Small intestine (tissue), 16 donors: Measurements from ENCODE around the gene HEATR1. TPM values are rescaled to one million over a fixed set of nuclear protein-coding genes. Genes with fewer than 3 reads are reported as not detected.

Experiments
- DNase-seq, 2 donors: peaks; one replicate each; pipeline versions ENCODE4 v3.0.0 to v3.0.0-alpha.2; 2013
- FAIRE-seq: peaks from 2 replicates; lab custom pipeline; 2012; peaks lifted over from hg19 to GRCh38; lab: Jason Lieb, UNC
- H3K27ac ChIP-seq, 3 donors: one replicate each; pipeline ENCODE4 v1.5.1; 2013; ENCODE audit warnings: low read length in 2 of 3, mild to moderate bottlenecking in 2 of 3, control low read depth in 1 of 3, inconsistent platforms in 1 of 3, low read depth in 1 of 3, moderate library complexity in 1 of 3
- H3K27me3 ChIP-seq, 3 donors: one replicate each; pipeline ENCODE4 v1.6.1; 2013; ENCODE audit warnings: low read length in 3 of 3, inconsistent platforms in 1 of 3; ENCODE audit not compliant: control insufficient read depth in 3 of 3, insufficient read depth in 3 of 3
- H3K36me3 ChIP-seq, 3 donors: one replicate each; pipeline ENCODE4 v1.6.1; 2013; ENCODE audit warnings: low read length in 3 of 3, inconsistent platforms in 1 of 3, low read depth in 1 of 3, mild to moderate bottlenecking in 1 of 3, moderate library complexity in 1 of 3; ENCODE audit not compliant: control insufficient read depth in 3 of 3, insufficient read depth in 2 of 3
- H3K4me1 ChIP-seq, 3 donors: one replicate each; pipeline ENCODE4 v1.6.1; 2013; ENCODE audit warnings: low read length in 2 of 3, inconsistent platforms in 1 of 3, low read depth in 1 of 3, mild to moderate bottlenecking in 1 of 3, moderate library complexity in 1 of 3; ENCODE audit not compliant: control insufficient read depth in 3 of 3, insufficient read depth in 2 of 3
- H3K4me3 ChIP-seq, 3 donors: one replicate each; pipeline ENCODE4 v1.5.1; 2013; ENCODE audit warnings: low read length in 3 of 3, control low read depth in 1 of 3, inconsistent platforms in 1 of 3, low read depth in 1 of 3, mild to moderate bottlenecking in 1 of 3, moderate library complexity in 1 of 3
- H3K9me3 ChIP-seq, 2 donors: one replicate each; pipeline ENCODE4 v1.6.1; 2013; ENCODE audit warnings: low read depth in 1 of 2, low read length in 1 of 2; ENCODE audit not compliant: control insufficient read depth in 2 of 2, insufficient read depth in 1 of 2
- WGBS, 3 donors: extraction: QIAGEN DNeasy Blood & Tissue Kit; methylation state at CpG; one replicate each; pipeline ENCODE4 v1.1.7; 2013; 5-methylcytosine and 5-hydroxymethylcytosine counted together
- long read RNA-seq, 10 donors: transcript quantifications; one replicate each; lab custom pipeline, GENCODE V29; 2026
- polyA plus RNA-seq, 4 donors: library from polyadenylated mRNA; stranded (reverse) in 3 of 4; unstranded in 1 of 4; fragments of 200-250 nt in 3 of 4; fragments of 120-200 nt in 1 of 4; gene quantifications; one replicate each; pipeline versions ENCODE4 v1.2.1 to v1.2.3, GENCODE V29; 2013
- donor health status: healthy with polysubstance abuse.
- donor health status: control.
- donor health status: control.
- donor health status: Bipolar disorder and iron deficiency.
- donor health status: healthy.

HEATR1 gene
- polyA plus RNA-seq, result 10 to 100 TPM in 1 of 4 donors, 1 to 10 TPM in 3; 1.1 to 19.0 (median 4.1) TPM
- long read RNA-seq, donor 1, result 0 reads
- long read RNA-seq, donor 2, result 0 reads
- long read RNA-seq, donor 3, result 0 reads
- long read RNA-seq, donor 4, result 0 reads
- long read RNA-seq, donor 5, result 0 reads
- long read RNA-seq, donor 6, result 0 reads
- long read RNA-seq, donor 7, result 0 reads
- long read RNA-seq, donor 8, result 0 reads
- long read RNA-seq, donor 9, result 0 reads
- long read RNA-seq, donor 10, result 0 reads

- peak within 1 kb of the TSS; percentile 64 to 93 (median 85) for H3K4me3 ChIP-seq
- H3K27ac ChIP-seq, result peak within 1 kb of the TSS in 2 of 3 donors; percentile 55 to 82
- WGBS, 3 donors, result 0% methylated on average over 54 of the region's 54 CpGs
- peaks cover 2 to 17% (median 2%) of the 10 kb centered on the region in 3 donors for H3K36me3 ChIP-seq
- FAIRE-seq, result no peak
- H3K27me3 ChIP-seq, result peaks cover 0 to 3% (median 2%) of the 10 kb centered on the region in 3 donors
- H3K4me1 ChIP-seq, result peaks cover 0 to 5% (median 4%) of the 10 kb centered on the region in 3 donors
- H3K9me3 ChIP-seq, result no peaks in the 10 kb centered on the region
- DNase-seq, result peak; percentile 95 to 97
Observed at GRCh38 chr1:236603991-236604904, at the start of gene HEATR1. Gene HEATR1, minus strand, starts transcription at chr1:236604516. Its CDS starts 421 bp downstream, at chr1:236604095.

- peak; percentile 1 to 13 for DNase-seq
- WGBS, 3 donors, result 44 to 75% (median 54%) methylated on average over 5 of the region's 5 CpGs
- H3K9me3 ChIP-seq, result no peaks in the 10 kb centered on the region
- H3K4me1 ChIP-seq, result no peaks in the 10 kb centered on the region
- FAIRE-seq, result no peak
- no peaks in the 10 kb centered on the region for H3K36me3 ChIP-seq
- no peaks in the 10 kb centered on the region for H3K27me3 ChIP-seq
- no peak overlapping the region for H3K4me3 ChIP-seq
- H3K27ac ChIP-seq, result no peak overlapping the region
Observed at GRCh38 chr1:236645016-236645680, 40.8 kb upstream of the HEATR1 start.

DNA sequence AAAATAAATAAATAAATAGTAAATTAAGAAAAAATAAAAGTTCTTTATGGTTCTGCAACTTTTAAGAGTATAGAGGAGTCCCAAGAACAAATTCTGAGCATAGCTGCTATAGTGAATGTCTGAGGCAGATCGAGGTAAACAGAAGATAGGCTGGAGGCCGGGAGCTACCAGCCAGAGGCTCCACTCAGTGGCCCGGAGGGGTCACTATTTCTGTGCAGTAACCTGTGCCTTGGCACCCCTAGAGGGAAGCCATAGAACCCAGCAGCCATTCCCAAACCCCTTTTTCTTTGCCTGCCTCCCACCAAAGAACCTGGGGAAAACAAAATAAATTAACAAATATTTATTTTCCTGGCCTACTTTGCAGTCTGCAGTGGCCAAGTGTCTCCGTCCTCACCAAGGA is 38.4 kb upstream of the HEATR1 start:
- H3K27me3 ChIP-seq, result no peaks in the 10 kb centered on the region
- H3K4me1 ChIP-seq, result no peaks in the 10 kb centered on the region
- no peak overlapping the region for H3K27ac ChIP-seq
- FAIRE-seq (no peak), DNase-seq (no peak)
- no peak overlapping the region for H3K4me3 ChIP-seq
- H3K9me3 ChIP-seq, result no peaks in the 10 kb centered on the region
- H3K36me3 ChIP-seq, result no peaks in the 10 kb centered on the region
- WGBS, 3 donors, result 75 to 86% (median 77%) methylated on average over 4 of the region's 4 CpGs

- no peaks in the 10 kb centered on the region for H3K4me1 ChIP-seq
- DNase-seq (no peak), FAIRE-seq (no peak)
- H3K36me3 ChIP-seq, result no peaks in the 10 kb centered on the region
- H3K27me3 ChIP-seq, result peaks cover 0 to 2% (median 0%) of the 10 kb centered on the region in 3 donors
- H3K4me3 ChIP-seq, result no peak overlapping the region
- WGBS, 3 donors, result 67 to 70% (median 68%) methylated on average over 4 of the region's 4 CpGs
- H3K9me3 ChIP-seq, result no peaks in the 10 kb centered on the region
- no peak overlapping the region for H3K27ac ChIP-seq
Observed at GRCh38 chr1:236639686-236640085, 35.4 kb upstream of the HEATR1 start.

- DNase-seq (no peak), FAIRE-seq (no peak)
- H3K4me3 ChIP-seq, result no peak overlapping the region
- no peaks in the 10 kb centered on the region for H3K9me3 ChIP-seq
- no peak overlapping the region for H3K27ac ChIP-seq
- no peaks in the 10 kb centered on the region for H3K36me3 ChIP-seq
- no peaks in the 10 kb centered on the region for H3K4me1 ChIP-seq
- WGBS, 3 donors, result 85 to 89% (median 86%) methylated on average over 13 of the region's 13 CpGs
- peaks cover 0 to 2% (median 0%) of the 10 kb centered on the region in 3 donors for H3K27me3 ChIP-seq
Observed at GRCh38 chr1:236638945-236639344, 34.6 kb upstream of the HEATR1 start.

- no peaks in the 10 kb centered on the region for H3K4me1 ChIP-seq
- DNase-seq (no peak), FAIRE-seq (no peak)
- no peaks in the 10 kb centered on the region for H3K36me3 ChIP-seq
- H3K27me3 ChIP-seq, result peaks cover 0 to 2% (median 0%) of the 10 kb centered on the region in 3 donors
- H3K4me3 ChIP-seq, result no peak overlapping the region
- H3K9me3 ChIP-seq, result no peaks in the 10 kb centered on the region
- 54 to 78% (median 65%) methylated on average over 7 of the region's 7 CpGs for WGBS, 3 donors
- no peak overlapping the region for H3K27ac ChIP-seq
Observed at GRCh38 chr1:236636017-236636416, 31.7 kb upstream of the HEATR1 start.

GRCh38 chr1:236627727-236628408 is 23.6 kb upstream of the HEATR1 start:
- Histone ChIP-seq H3K4me3 (no peak overlapping the region), H3K27me3 (peaks cover 0 to 3% (median 0%) of the 10 kb centered on the region in 3 donors), H3K27ac (no peak overlapping the region), H3K36me3 (no peaks in the 10 kb centered on the region), H3K9me3 (peaks cover 0 to 3% of the 10 kb centered on the region in 2 donors), H3K4me1 (no peaks in the 10 kb centered on the region)
- FAIRE-seq (no peak), DNase-seq (no peak)
- WGBS, 3 donors, result 41 to 64% (median 50%) methylated on average over 2 of the region's 2 CpGs
